Panc1 (cell line): Measurements from ENCODE around the gene CKAP2. TPM values are rescaled to one million over a fixed set of nuclear protein-coding genes. Genes with fewer than 3 reads are reported as not detected.

Source experiments
- ATAC-seq: fragments of 200-7000 bp; cut with Tn5 transposase; 2 replicates; pipeline ENCODE4 v1.9.1; 2020; ENCODE audit warnings: mild to moderate bottlenecking, moderate library complexity
- Bru-seq: library from RNA; stranded (reverse); fragments of 400-500 nt; gene quantifications from one replicate; lab custom pipeline; 2021; lab: Mats Ljungman, UMichigan
- BruChase-seq, 2 experiments: library from RNA; stranded (reverse); fragments of 400-500 nt; gene quantifications; one replicate each; lab custom pipeline; 2021; lab: Mats Ljungman, UMichigan
- BruUV-seq: library from RNA; stranded (reverse); fragments of 400-500 nt; replicated peaks from 2 replicates; lab custom pipeline; 2021; lab: Mats Ljungman, UMichigan
- CTCF ChIA-PET: fragments of 300-600 bp; sonication (Branson Sonifier 250); formaldehyde crosslinking; loops from one replicate; lab custom pipeline; 2022; ENCODE audit warnings: antibody characterized with exemption; lab: Charles Lee
- POLR2A ChIA-PET: fragments of 300-600 bp; sonication (Branson Sonifier 250); formaldehyde crosslinking; loops from one replicate; lab custom pipeline; 2022; ENCODE audit warnings: antibody characterized with exemption; lab: Charles Lee
- DNase-seq: peaks from one replicate; pipeline ENCODE4 v3.0.0-alpha.2; 2010; ENCODE audit warnings: low read depth, low spot score
- H3K27ac ChIP-seq: 2 replicates; pipeline ENCODE4 v1.5.1; 2011; ENCODE audit warnings: mild to moderate bottlenecking, low read length, inconsistent platforms
- H3K27me3 ChIP-seq: fragments of 200-500 bp; sonication (Bioruptor generic); 2 replicates; pipeline ENCODE4 v1.6.0; 2014; ENCODE audit warnings: low read length, inconsistent platforms; ENCODE audit not compliant: control insufficient read depth, insufficient read depth
- H3K36me3 ChIP-seq: fragments of 200-500 bp; sonication (Bioruptor generic); 2 replicates; pipeline ENCODE4 v1.5.1; 2014; ENCODE audit warnings: inconsistent platforms, mild to moderate bottlenecking, low read length, moderate library complexity; ENCODE audit not compliant: control insufficient read depth, insufficient read depth
- H3K4me1 ChIP-seq: 2 replicates; pipeline ENCODE4 v1.5.1; 2011; ENCODE audit warnings: inconsistent platforms, mild to moderate bottlenecking, low read length, moderate library complexity; ENCODE audit not compliant: control insufficient read depth, insufficient read depth
- H3K4me3 ChIP-seq, 2 experiments: 2 replicates each; pipeline ENCODE4 v1.5.1; 2011 to 2012; ENCODE audit warnings: low read depth in 2 of 2, low read length in 2 of 2, mild to moderate bottlenecking in 2 of 2, inconsistent platforms in 1 of 2, moderate library complexity in 1 of 2
- H3K9me3 ChIP-seq: fragments of 200-500 bp; sonication (Bioruptor generic); 2 replicates; pipeline ENCODE4 v1.5.1; 2014; ENCODE audit warnings: low read depth, mild to moderate bottlenecking, inconsistent platforms, low read length, moderate library complexity; ENCODE audit not compliant: control insufficient read depth, insufficient read depth
- CTCF ChIP-seq: fragments of 450-650 bp; IDR thresholded peaks from 2 replicates; pipeline ENCODE4 v1.5.1; 2017; ENCODE audit warnings: mild to moderate bottlenecking
- POLR2AphosphoS5 ChIP-seq: IDR thresholded peaks from 2 replicates; pipeline ENCODE4 v1.6.1; 2012; ENCODE audit warnings: mild to moderate bottlenecking, low read depth, low read length, moderate library complexity
- REST ChIP-seq, 2 experiments: IDR thresholded peaks; 2 replicates each; pipeline ENCODE4 v1.6.1; 2011 to 2012; ENCODE audit warnings: low read depth in 2 of 2, control low read depth in 1 of 2, low read length in 1 of 2, mild to moderate bottlenecking in 1 of 2, moderate library complexity in 1 of 2; ENCODE audit not compliant: insufficient read depth in 1 of 2
- SIN3A ChIP-seq: IDR thresholded peaks from 2 replicates; pipeline ENCODE4 v1.6.1; 2012; ENCODE audit warnings: low read depth, mild to moderate bottlenecking, low read length, moderate library complexity, borderline replicate concordance; ENCODE audit not compliant: insufficient read depth
- TCF7L2 ChIP-seq: IDR thresholded peaks from 2 replicates; pipeline ENCODE4 v1.6.1; 2011; ENCODE audit warnings: mild to moderate bottlenecking, low read depth, low read length, inconsistent platforms
- in situ Hi-C: cut with HindIII; loops from 2 replicates; pipeline ENCODE4 v1.10.0; 2016; ENCODE audit warnings: low sequenced_read_pairs, low pct_unique_long_range_greater_than_20kb
- intact Hi-C: fragments of 100-400 bp; cut with micrococcal nuclease; formaldehyde crosslinking; loops from one replicate; pipeline ENCODE4 v1.10.0; 2022; ENCODE audit not compliant: unreplicated experiment
- long read RNA-seq: library from polyadenylated mRNA; unstranded; transcript quantifications from one replicate; pipeline ENCODE4 v2.0.0, GENCODE V29; 2021; ENCODE audit not compliant: unreplicated experiment
- polyA plus RNA-seq: library from polyadenylated mRNA; unstranded; fragments of >200 nt; gene quantifications from one replicate; pipeline ENCODE4 v1.2.1, GENCODE V29; 2012; ENCODE audit warnings: missing spikeins; ENCODE audit not compliant: insufficient read length
- total RNA-seq: library from RNA; stranded (reverse); gene quantifications from one replicate; pipeline ENCODE4 v1.2.1, GENCODE V29; 2021; ENCODE audit not compliant: unreplicated experiment

Gene CKAP2
- total RNA-seq (51.1 TPM), Bru-seq, nascent RNA (percentile 92 among the genes with signal in this experiment), BruChase-seq, experiment 1, labeled RNA remaining after a 2-hour chase (percentile 93 among the genes with signal in this experiment), BruChase-seq, experiment 2, labeled RNA remaining after a 6-hour chase (percentile 93 among the genes with signal in this experiment)
- polyA plus RNA-seq: 15.9 TPM
- long read RNA-seq, transcript CKAP2-201 (9 exons, 3,375 nt): major isoform, 27 of 77 reads
- long read RNA-seq, transcript CKAP2-203 (9 exons, 3,629 nt): minor isoform, 18 of 77 reads
- long read RNA-seq, partial matches to known transcripts: 18 of 77 reads
- long read RNA-seq, other reads (novel, unspliced or antisense): 10 of 77 reads

GRCh38 chr13:52454820-52455676, at the start of gene CKAP2:
Gene CKAP2, plus strand, starts transcription at chr13:52455478. Its CDS starts 79 bp downstream, at chr13:52455557.
- Histone ChIP-seq H3K27ac (peak within 1 kb of the TSS; percentile 93), H3K36me3 (peaks cover 18% of the 10 kb centered on the region), H3K4me3 (peak within 1 kb of the TSS; percentile 82 to 90), H3K27me3 (no peaks in the 10 kb centered on the region), H3K9me3 (no peaks in the 10 kb centered on the region), H3K4me1 (peaks cover 21% of the 10 kb centered on the region; the same call in 1 of the 2 replicates)
- in situ Hi-C loops: no loop called here
- peak; percentile 94 for ATAC-seq
- ChIA-PET POLR2A (no interaction called here), CTCF (no interaction called here)
- TF ChIP-seq REST (IDR thresholded peaks at IDR 0.05; ENCODE audit: insufficient read depth in 1 of 2, low read depth in 2 of 2, low read length in 1 of 2): no peak
- no peak for TF ChIP-seq CTCF
- TF ChIP-seq TCF7L2: no peak
- TF ChIP-seq POLR2AphosphoS5: peak; percentile 87
- peak; percentile 67; the same call in 1 of the 2 replicates for TF ChIP-seq SIN3A
- DNase-seq: peak; percentile 78
- intact Hi-C loops: no loop called here
- BruUV-seq: TSS peak; percentile 92

- Histone ChIP-seq H3K4me3 (peak within 1 kb of the TSS; percentile 61), H3K4me1 (no peaks in the 10 kb centered on the region), H3K27ac (peak within 1 kb of the TSS; percentile 63), H3K36me3 (no peaks in the 10 kb centered on the region), H3K27me3 (no peaks in the 10 kb centered on the region), H3K9me3 (no peaks in the 10 kb centered on the region)
- CTCF ChIA-PET: no interaction called here
- no TSS peak for BruUV-seq
- DNase-seq (no peak), ATAC-seq (peak; percentile 91)
- POLR2A ChIA-PET: no interaction called here
- TF ChIP-seq CTCF (no peak), SIN3A (no peak), REST (IDR thresholded peaks at IDR 0.05; ENCODE audit: insufficient read depth in 1 of 2, low read depth in 2 of 2, low read length in 1 of 2) (no peak), POLR2AphosphoS5 (no peak), TCF7L2 (no peak)
- in situ Hi-C loops (no loop called here), intact Hi-C loops (no loop called here)
These were observed 49.3 kb upstream of the CKAP2 start, which contains the start of gene THSD1 for GRCh38 chr13:52405767-52406494. Gene THSD1, minus strand, starts transcription at chr13:52406172. Its CDS starts 3,572 bp downstream, at chr13:52402600.
